Caco-2 (cell line): ENCODE measurements around the gene COL15A1. TPM values are rescaled to one million over a fixed set of nuclear protein-coding genes. Genes with fewer than 3 reads are reported as not detected.

Source experiments
- BruUV-seq: library from RNA; stranded (reverse); fragments of 400-500 nt; replicated peaks from 2 replicates; lab custom pipeline; 2021; lab: Mats Ljungman, UMichigan
- CTCF ChIA-PET: fragments of 300-600 bp; sonication (Branson Sonifier 250); formaldehyde crosslinking; loops from one replicate; lab custom pipeline; 2022; ENCODE audit warnings: antibody characterized with exemption; lab: Charles Lee
- POLR2A ChIA-PET: fragments of 300-600 bp; sonication (Branson Sonifier 250); formaldehyde crosslinking; loops from one replicate; lab custom pipeline; 2022; ENCODE audit warnings: antibody characterized with exemption; lab: Charles Lee
- DNase-seq, 2 experiments: peaks; one replicate each; pipeline versions ENCODE4 v3.0.0 to v3.0.0-alpha.2; 2020 to 2022
- H3K27me3 ChIP-seq: replicated peaks from 2 replicates; pipeline ENCODE4 v1.6.0; 2011; ENCODE audit warnings: low read length; ENCODE audit not compliant: control insufficient read depth, insufficient read depth
- H3K36me3 ChIP-seq: 2 replicates; pipeline ENCODE4 v1.5.1; 2011; ENCODE audit warnings: low read length; ENCODE audit not compliant: control insufficient read depth, insufficient read depth
- H3K4me1 ChIP-seq: fragments of 250-450 bp; sonication (Bioruptor Pico); 2 replicates; pipeline ENCODE4 v1.5.1; 2020; ENCODE audit warnings: mild to moderate bottlenecking
- H3K4me3 ChIP-seq: 2 replicates; pipeline ENCODE4 v1.5.1; 2011; ENCODE audit warnings: low read depth, mild to moderate bottlenecking, control low read depth, low read length
- H3K9me3 ChIP-seq: fragments of 250-450 bp; sonication (Bioruptor Pico); 2 replicates; pipeline ENCODE4 v1.5.1; 2020; ENCODE audit warnings: mild to moderate bottlenecking, moderate library complexity
- H3K27ac Mint-ChIP-seq: one replicate; pipeline ENCODE4 v1.8.0; 2022; ENCODE audit warnings: mixed read lengths; ENCODE audit not compliant: unreplicated experiment
- H3K27me3 Mint-ChIP-seq: one replicate; pipeline ENCODE4 v1.8.0; 2022; ENCODE audit warnings: mixed read lengths; ENCODE audit not compliant: insufficient read depth, unreplicated experiment
- H3K36me3 Mint-ChIP-seq: one replicate; pipeline ENCODE4 v1.8.0; 2022; ENCODE audit warnings: mild to moderate bottlenecking, mixed read lengths; ENCODE audit not compliant: insufficient read depth, unreplicated experiment
- H3K4me1 Mint-ChIP-seq: one replicate; pipeline ENCODE4 v1.8.0; 2022; ENCODE audit warnings: low read depth, mixed read lengths; ENCODE audit not compliant: unreplicated experiment
- H3K4me3 Mint-ChIP-seq: one replicate; pipeline ENCODE4 v1.8.0; 2022; ENCODE audit warnings: mild to moderate bottlenecking, moderate library complexity, mixed read lengths; ENCODE audit not compliant: unreplicated experiment
- H3K9me3 Mint-ChIP-seq: one replicate; pipeline ENCODE4 v1.8.0; 2022; ENCODE audit warnings: mixed read lengths; ENCODE audit not compliant: unreplicated experiment
- CTCF ChIP-seq, 2 experiments: fragments of 200-600 bp in 1 of 2; IDR thresholded peaks; 1 replicate in 1 of 2; 2 replicates in 1 of 2; pipeline versions ENCODE4 v1.5.1 to v1.8.0; 2011 to 2022; ENCODE audit warnings: antibody characterized with exemption in 1 of 2, control low read depth in 1 of 2, inconsistent platforms in 1 of 2, low read depth in 1 of 2, low read length in 1 of 2, mild to moderate bottlenecking in 1 of 2, moderate library complexity in 1 of 2; ENCODE audit not compliant: insufficient read depth in 1 of 2, severe bottlenecking in 1 of 2, unreplicated experiment in 1 of 2
- intact Hi-C: fragments of 100-400 bp; cut with micrococcal nuclease; formaldehyde crosslinking; loops from one replicate; pipeline ENCODE4 v1.10.0; 2022; ENCODE audit not compliant: unreplicated experiment
- total RNA-seq: library from RNA; stranded (reverse); gene quantifications from 2 replicates; pipeline ENCODE4 v1.2.3, GENCODE V29; 2022

COL15A1 gene
- total RNA-seq, 1 experiment from 2014 or later, result not detected

- no peak overlapping the region for H3K4me3 ChIP-seq
- no peak for TF ChIP-seq CTCF (IDR thresholded peaks at IDR 0.05; ENCODE audit: insufficient read depth in 1 of 2, low read depth in 1 of 2, low read length in 1 of 2, severe bottlenecking in 1 of 2, unreplicated experiment in 1 of 2)
- peaks cover 2% of the 10 kb centered on the region; the same call in 1 of the 2 replicates for H3K27me3 ChIP-seq
- no peaks in the 10 kb centered on the region for H3K36me3 Mint-ChIP-seq
- no peaks in the 10 kb centered on the region for H3K9me3 ChIP-seq
- H3K4me1 Mint-ChIP-seq, result no peaks in the 10 kb centered on the region
- no peak for DNase-seq
- no peak overlapping the region for H3K4me3 Mint-ChIP-seq
- intact Hi-C loops, result no loop called here
- peaks cover 15% of the 10 kb centered on the region for H3K27me3 Mint-ChIP-seq
- BruUV-seq, result no TSS peak
- H3K4me1 ChIP-seq, result no peaks in the 10 kb centered on the region
- CTCF ChIA-PET, result no interaction called here
- no peaks in the 10 kb centered on the region for H3K36me3 ChIP-seq
- POLR2A ChIA-PET, result no interaction called here
- no peaks in the 10 kb centered on the region for H3K9me3 Mint-ChIP-seq
- no peak overlapping the region for H3K27ac Mint-ChIP-seq
Observed at GRCh38 chr9:98977246-98977714, 33.6 kb downstream of the COL15A1 start.

- DNase-seq, result no peak
- no peaks in the 10 kb centered on the region for H3K9me3 ChIP-seq
- Mint-ChIP-seq H3K9me3 (no peaks in the 10 kb centered on the region), H3K4me1 (no peaks in the 10 kb centered on the region), H3K36me3 (no peaks in the 10 kb centered on the region), H3K27me3 (peaks cover 15% of the 10 kb centered on the region), H3K4me3 (no peak overlapping the region), H3K27ac (no peak overlapping the region)
- intact Hi-C loops, result no loop called here
- CTCF ChIA-PET, result no interaction called here
- BruUV-seq, result no TSS peak
- POLR2A ChIA-PET, result no interaction called here
- peaks cover 2% of the 10 kb centered on the region; the same call in 1 of the 2 replicates for H3K27me3 ChIP-seq
- no peak overlapping the region for H3K4me3 ChIP-seq
- H3K4me1 ChIP-seq, result no peaks in the 10 kb centered on the region
- TF ChIP-seq CTCF (IDR thresholded peaks at IDR 0.05; ENCODE audit: insufficient read depth in 1 of 2, low read depth in 1 of 2, low read length in 1 of 2, severe bottlenecking in 1 of 2, unreplicated experiment in 1 of 2), result no peak
- H3K36me3 ChIP-seq, result no peaks in the 10 kb centered on the region
Observed at GRCh38 chr9:98977813-98978212, 34.1 kb downstream of the COL15A1 start.

- Histone ChIP-seq H3K9me3 (no peaks in the 10 kb centered on the region), H3K4me3 (no peak overlapping the region), H3K36me3 (no peaks in the 10 kb centered on the region), H3K27me3 (peaks cover 2% of the 10 kb centered on the region; the same call in 1 of the 2 replicates), H3K4me1 (no peaks in the 10 kb centered on the region)
- no peak overlapping the region for H3K4me3 Mint-ChIP-seq
- ChIA-PET POLR2A (no interaction called here), CTCF (no interaction called here)
- TF ChIP-seq CTCF (IDR thresholded peaks at IDR 0.05; ENCODE audit: insufficient read depth in 1 of 2, low read depth in 1 of 2, low read length in 1 of 2, severe bottlenecking in 1 of 2, unreplicated experiment in 1 of 2), result no peak
- H3K9me3 Mint-ChIP-seq, result no peaks in the 10 kb centered on the region
- no TSS peak for BruUV-seq
- intact Hi-C loops, result no loop called here
- no peaks in the 10 kb centered on the region for H3K4me1 Mint-ChIP-seq
- DNase-seq, result no peak
- peaks cover 13% of the 10 kb centered on the region for H3K27me3 Mint-ChIP-seq
- H3K27ac Mint-ChIP-seq, result no peak overlapping the region
- no peaks in the 10 kb centered on the region for H3K36me3 Mint-ChIP-seq
Observed at GRCh38 chr9:98978231-98978681, 34.5 kb downstream of the COL15A1 start.
